Retinal pigment epithelial cell (primary cell): ENCODE data around the gene SPRR3.

Experiments used
- DNase-seq: peaks from one replicate; pipeline ENCODE4 v3.0.0-alpha.2; 2010; ENCODE audit warnings: low read depth
- H3K4me3 ChIP-seq: 2 replicates; pipeline ENCODE4 v1.5.1; 2011; ENCODE audit warnings: mild to moderate bottlenecking, low read length, control low read depth, moderate library complexity
- TF ChIP-seq, protein P1 (sequence below): conservative IDR thresholded peaks from 2 replicates; pipeline ENCODE4 v1.5.1; 2011; ENCODE audit warnings: low read depth, low read length, control low read depth, inconsistent platforms

SPRR3 gene

DNA sequence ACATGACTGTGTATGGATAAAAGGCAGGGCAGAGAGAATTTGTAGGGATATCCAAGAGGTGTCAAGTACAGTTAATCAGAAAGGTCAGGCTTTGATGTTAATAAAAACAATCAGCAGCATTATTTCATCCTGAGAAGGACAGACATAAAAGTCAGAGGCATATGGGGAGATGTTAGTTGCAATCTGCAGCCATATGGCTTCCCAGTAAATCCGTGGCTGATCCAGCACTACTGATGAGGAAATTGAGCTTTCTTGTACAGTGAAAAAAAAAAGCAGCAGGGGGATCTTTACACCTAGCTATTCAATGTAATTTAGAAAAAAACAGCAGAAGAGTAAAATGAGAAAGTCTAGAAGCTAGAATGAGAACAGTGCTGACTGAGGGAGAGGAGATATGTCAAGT lies 27.2 kb downstream of the SPRR3 start:
- DNase-seq: no peak
- TF ChIP-seq, protein P1, sequence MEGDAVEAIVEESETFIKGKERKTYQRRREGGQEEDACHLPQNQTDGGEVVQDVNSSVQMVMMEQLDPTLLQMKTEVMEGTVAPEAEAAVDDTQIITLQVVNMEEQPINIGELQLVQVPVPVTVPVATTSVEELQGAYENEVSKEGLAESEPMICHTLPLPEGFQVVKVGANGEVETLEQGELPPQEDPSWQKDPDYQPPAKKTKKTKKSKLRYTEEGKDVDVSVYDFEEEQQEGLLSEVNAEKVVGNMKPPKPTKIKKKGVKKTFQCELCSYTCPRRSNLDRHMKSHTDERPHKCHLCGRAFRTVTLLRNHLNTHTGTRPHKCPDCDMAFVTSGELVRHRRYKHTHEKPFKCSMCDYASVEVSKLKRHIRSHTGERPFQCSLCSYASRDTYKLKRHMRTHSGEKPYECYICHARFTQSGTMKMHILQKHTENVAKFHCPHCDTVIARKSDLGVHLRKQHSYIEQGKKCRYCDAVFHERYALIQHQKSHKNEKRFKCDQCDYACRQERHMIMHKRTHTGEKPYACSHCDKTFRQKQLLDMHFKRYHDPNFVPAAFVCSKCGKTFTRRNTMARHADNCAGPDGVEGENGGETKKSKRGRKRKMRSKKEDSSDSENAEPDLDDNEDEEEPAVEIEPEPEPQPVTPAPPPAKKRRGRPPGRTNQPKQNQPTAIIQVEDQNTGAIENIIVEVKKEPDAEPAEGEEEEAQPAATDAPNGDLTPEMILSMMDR: no peak
- H3K4me3 ChIP-seq: no peak overlapping the region

DNA sequence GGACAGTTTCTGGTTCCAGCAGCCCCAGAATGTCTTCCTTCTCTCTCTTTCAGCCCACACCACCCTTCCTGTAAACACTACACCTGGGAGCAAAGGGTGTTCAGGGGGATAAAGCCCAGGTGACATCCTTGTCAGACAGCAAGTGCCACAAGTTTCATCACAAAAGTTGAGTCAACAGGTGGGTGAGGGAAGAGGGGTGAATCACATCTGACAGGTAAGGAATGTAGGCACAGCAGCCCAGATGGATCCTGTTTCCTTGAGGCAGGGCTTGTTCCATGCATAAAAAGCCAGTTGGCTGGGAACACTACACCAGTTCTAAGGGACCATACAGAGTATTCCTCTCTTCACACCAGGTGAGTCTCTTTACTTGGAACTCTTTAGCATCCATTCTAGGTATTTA lies 29.3 kb downstream of the SPRR3 start, which contains the start of gene SPRR1B:
SPRR1B (plus strand) TSS at position 309 of the 400 bp plus-strand sequence. CDS start 1,143 bp downstream, outside the sequence.
- no peak for DNase-seq
- no peak within 1 kb of the TSS for H3K4me3 ChIP-seq
- TF ChIP-seq, protein P1: no peak

DNA sequence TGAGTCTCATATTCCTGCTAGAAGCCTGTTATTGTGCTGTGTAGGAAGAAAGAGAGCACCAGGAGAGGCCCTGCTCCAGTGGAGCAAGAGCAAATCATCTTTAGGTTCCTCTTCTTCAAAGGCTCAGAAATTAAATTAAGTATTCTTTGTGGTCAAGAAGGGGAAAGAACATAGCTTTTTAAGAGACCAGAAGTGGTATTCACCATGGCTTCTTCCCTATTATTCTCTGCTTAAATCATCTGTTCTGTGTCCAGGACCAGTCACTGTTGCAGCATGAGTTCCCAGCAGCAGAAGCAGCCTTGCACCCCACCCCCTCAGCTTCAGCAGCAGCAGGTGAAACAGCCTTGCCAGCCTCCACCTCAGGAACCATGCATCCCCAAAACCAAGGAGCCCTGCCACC lies 30.5 kb downstream of the SPRR3 start:
- no peak overlapping the region for H3K4me3 ChIP-seq
- no peak for DNase-seq
- TF ChIP-seq, protein P1: no peak

DNA sequence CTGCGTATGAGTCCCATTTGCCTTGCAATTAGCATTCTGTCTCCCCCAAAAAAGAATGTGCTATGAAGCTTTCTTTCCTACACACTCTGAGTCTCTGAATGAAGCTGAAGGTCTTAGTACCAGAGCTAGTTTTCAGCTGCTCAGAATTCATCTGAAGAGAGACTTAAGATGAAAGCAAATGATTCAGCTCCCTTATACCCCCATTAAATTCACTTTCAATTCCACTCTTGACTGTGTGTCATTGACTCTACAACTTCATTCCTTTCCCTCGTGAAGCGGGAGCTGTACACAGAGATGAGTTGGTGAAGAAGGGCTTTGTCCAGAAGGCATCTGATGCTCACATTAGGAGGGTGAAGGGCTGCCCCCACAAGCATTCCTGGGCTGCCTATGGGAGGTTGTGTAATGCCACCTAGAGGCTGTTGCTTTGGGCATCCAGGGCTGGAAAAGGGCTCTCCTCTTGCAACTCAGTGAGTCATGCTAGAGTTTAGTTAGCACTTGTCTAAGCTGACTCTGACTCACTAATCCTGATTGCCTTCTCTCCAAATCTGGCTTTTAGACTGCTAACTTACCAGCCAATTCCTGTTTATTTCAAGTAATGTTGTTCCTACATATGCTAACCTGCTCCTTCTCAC lies 31.2 kb downstream of the SPRR3 start:
- DNase-seq: peak; percentile 93
- no peak overlapping the region for H3K4me3 ChIP-seq
- TF ChIP-seq, protein P1: peak; percentile 74

DNA sequence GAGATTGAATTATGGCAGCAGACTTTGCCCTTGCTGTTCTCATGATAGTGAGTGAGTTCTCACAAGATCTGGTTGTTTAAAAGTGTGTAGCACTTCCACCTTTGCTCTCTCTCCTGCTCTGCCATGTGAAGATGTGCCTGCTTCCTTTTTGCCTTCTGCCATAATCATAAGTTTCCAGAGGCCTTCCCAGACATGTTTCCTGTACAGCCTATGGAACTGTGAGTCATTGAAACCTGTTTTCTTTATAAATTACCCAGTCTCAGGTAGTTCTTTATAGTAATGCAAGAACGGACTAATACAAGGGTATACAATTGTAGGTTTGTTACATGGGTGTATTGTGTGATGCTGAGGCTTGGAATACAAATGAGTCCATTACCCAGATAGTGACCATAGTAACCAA lies 33.7 kb downstream of the SPRR3 start:
- DNase-seq: no peak
- TF ChIP-seq, protein P1: no peak
- no peak overlapping the region for H3K4me3 ChIP-seq

DNA sequence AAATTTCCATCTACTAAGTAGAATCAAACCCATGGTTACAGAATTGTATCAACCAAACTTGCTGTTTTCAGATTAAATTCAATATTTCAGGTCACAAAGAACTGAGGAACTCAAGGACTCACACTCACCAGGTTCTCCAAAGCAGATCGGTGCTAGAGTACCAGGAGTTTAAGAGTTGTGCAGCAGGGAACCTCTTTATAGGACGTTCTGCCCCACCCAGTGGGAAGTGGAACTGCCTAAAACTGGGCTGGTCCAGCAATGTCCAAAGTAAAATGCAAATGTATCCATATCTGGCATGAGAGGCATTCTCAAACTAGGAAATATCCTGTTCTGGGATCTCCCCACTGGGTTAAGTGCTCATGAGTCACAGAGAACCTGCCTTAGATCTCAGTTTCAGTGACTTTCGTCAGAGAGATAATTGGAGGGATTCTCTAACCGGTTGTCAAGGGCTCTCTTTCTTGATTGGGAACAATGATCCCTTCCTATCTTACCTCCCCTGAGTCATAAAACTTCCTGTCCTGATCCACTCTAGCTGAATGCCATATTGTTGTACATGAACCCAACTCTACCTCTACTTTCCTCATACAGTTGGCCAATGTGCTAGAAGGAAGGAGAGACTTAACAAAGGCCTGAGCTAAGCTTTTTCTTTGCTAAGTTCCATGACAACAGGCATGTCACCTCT lies 39.5 kb downstream of the SPRR3 start, which contains the start of gene SPRR2D:
SPRR2D (minus strand) TSS at position 171 of the 682 bp plus-strand sequence. CDS start 774 bp downstream, outside the sequence.
- TF ChIP-seq, protein P1: no peak

DNA sequence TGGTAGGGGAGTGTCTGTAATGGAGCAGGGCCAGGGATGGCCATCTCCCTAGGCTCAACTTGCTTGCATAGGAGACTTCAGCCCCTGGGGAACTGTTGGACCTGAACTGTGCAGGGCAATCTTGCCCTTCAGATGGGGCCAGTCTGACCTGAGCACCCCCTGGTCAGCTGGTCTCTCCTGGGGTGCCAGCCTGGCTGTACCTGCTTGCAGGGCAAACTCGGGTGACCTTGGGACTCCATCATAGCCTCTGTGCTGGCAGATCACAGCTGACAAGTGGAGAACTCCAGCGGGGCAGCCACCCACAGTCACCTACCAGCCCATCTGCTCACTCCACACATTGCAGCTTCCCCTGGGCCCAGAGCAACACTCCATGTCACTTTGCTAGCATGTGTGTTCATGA lies 47.7 kb downstream of the SPRR3 start:
- TF ChIP-seq, protein P1: no peak
- no peak overlapping the region for H3K4me3 ChIP-seq
- DNase-seq: no peak

More for the DNA sequence above, 39.5 kb downstream of the SPRR3 start, which contains the start of gene SPRR2D:
- no peak within 1 kb of the TSS for H3K4me3 ChIP-seq
- DNase-seq: no peak
